Measurements from ENCODE around the gene GNB1L.

- no peak for TF ChIP-seq CTCF (conservative IDR thresholded peaks at IDR 0.05; ENCODE audit: low read depth, low read length)
- no peak for TF ChIP-seq EZH2phosphoT487 (IDR thresholded peaks at IDR 0.05; ENCODE audit: borderline replicate concordance, low read length)
These were observed 62.8 kb downstream of the GNB1L start for GRCh38 chr22:19791894-19792293.
